ENCODE results near the gene IL6ST. TPM values are rescaled to one million over a fixed set of nuclear protein-coding genes. Genes with fewer than 3 reads are reported as not detected.

Gene IL6ST
- polyA plus RNA-seq, 4 donors = 93.8 to 151 (median 137) TPM

DNA sequence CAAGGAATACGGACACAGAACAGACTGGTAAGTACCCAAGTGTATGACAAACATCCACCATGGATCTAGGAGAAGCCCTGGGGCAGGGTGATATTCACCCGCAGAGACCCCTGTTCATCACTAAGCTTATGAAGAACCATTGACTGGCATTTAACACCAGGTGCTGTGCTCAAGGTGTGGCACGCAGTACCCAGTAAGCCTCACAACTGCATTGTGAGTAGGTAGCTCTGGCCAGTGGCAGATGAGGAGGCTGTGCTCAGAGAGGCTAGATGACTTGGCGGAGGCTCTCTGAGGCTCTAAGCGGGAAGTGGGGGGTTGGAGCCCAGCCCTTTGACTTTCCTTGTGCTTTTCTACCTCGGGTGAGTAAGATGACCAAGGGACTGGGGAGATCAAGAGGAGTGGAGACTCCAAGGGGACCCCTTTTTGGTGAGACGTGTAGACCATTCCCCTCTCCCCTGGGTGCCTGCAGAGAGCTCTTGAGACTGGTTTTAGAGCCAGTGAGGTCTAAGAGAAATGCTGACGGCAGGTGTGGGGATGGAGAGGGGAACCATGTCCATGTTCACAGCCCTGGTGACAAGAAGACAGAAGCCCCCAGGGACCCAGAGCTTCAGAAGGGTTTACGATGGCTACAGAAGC, 70.8 kb downstream of the IL6ST start:
- no peak for DNase-seq (ENCODE audit: low read depth in 4 of 4, low spot score in 3 of 4)

DNA sequence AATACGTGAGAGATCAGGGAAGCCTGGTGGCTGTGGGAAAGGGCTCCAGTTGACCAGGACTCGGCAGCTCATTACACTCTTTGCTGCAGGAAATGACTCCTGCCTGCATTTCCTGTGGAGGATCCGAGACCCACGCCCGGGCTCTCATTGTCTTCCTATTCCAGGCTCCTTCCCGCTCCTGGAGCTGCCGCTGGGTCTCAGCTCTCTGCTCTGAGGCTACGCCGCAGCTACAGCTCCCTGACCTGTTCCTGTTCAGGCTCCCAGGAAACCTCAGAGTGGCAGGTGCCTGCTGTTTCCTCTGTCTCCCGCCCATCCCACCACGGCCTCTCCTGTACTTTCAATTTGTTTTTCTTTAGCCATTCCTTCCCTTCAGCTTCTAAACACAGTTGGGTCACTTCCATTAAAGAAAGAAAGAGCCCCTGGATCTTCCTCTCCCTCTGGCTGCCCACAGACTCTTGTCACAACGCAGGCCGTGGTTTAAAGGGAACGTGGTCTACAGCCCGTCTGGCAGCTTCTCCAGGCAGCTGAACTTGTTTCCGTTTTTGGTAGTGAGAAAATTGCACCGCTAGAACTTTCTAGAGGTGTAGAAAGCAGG, 71.5 kb downstream of the IL6ST start:
- no peak for DNase-seq (ENCODE audit: low read depth in 4 of 4, low spot score in 3 of 4)

DNA sequence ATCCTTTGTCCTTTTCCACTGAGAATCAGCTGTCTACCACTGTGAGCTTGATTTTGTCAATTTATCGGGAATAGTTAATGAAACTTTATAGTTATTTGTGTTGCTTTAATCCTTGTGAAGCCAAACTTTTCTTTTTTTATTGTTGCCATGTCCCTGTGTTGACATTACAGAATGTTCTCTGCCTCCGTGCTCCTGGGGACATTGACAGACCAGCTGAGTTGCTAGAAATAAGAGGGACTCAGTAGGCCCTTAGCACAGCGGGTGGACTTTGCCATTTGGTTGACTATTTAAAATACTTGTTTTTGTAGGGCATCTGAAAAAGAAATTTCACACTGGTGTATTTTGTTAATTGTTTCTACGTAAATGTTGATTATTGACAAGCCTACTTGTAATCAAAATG, 73.1 kb downstream of the IL6ST start:
- no peak for DNase-seq (ENCODE audit: low read depth in 4 of 4, low spot score in 3 of 4)

- DNase-seq (ENCODE audit: low read depth in 4 of 4, low spot score in 3 of 4) = no peak
Measured at GRCh38 chr5:55920784-55921183, 74.0 kb downstream of the IL6ST start.

GRCh38 chr5:55919625-55920024, 75.1 kb downstream of the IL6ST start:
- no peak for DNase-seq (ENCODE audit: low read depth in 4 of 4, low spot score in 3 of 4)

DNA sequence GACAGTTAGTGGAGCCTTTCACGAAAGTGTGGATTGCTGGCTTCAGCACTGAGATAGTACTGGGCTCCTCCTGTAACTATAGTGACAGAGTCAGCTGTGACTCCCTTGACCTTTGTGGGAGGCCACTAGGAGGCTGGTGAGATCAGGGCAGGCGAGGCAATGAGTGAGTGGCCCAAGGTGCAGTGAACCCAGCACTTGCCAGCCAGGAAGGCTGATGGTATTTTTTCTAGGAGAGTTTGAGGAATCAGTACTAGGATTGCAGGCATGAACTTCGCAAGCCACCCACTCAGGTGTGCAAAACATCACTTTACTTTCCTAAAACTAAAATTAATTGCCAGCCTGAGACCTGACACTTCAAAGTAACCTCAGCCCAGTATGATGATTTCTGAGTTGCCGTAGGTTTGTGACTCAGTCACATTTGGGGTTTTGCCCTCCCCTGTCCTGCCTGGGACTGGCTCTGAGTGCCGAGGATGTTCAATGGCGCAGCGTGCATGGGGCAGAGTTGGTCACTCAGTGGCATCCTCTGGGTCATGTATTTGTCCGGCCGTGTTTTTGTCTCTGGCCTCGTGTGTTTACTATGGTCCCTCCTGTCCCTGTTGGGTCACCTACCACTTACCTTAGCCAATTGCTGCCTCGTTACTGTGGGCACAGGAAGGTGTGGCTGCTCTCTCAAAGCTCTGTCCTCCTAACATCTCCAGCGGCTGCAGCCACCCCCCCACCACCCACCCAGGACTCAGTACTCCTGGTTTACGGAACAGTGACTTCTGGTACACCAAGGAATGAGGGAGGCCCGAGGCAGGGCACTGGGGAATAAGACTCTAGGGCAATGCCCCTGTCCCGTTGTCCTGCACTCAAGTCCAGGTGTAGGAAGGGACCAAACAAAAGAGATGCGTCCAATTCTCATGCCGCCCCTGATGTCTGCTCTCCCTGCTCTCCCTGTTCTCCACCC, 76.4 kb downstream of the IL6ST start:
- DNase-seq (ENCODE audit: low read depth in 4 of 4, low spot score in 3 of 4) = no peak

DNA sequence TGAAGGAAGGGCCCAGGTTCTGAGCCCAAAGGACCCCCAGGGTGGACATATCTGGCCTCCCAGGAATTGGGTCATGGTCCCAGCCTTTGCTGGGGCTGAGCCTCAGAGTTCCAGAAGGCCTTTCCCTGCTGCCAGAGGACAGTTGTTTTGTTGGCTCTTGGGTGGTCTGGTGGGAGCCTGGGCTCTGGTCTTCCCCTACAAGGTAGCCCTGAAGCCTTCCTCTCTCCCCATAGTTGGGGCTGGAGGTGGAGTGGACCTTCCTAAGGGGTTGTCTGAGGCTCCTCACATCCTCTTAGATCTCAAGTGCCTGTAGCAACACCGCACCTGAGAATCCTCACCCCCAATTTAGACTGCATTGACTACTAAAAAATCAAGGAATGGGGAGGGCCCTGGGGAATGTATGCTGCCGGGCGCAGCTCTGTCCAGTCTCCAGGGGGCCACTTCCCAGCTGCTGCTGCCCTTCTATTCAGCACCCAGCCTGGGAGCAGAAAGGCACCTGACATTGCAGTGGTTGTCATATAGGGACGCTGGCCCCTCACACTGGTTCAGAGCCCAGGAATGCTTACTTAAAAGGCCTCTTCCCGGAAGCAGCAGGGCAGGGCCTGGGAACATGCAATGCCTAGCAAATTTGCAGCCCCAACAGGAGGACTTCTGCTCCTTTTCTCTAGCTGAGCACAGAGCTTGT, 77.2 kb downstream of the IL6ST start:
- no peak for DNase-seq (ENCODE audit: low read depth in 4 of 4, low spot score in 3 of 4)

- DNase-seq (ENCODE audit: low read depth in 4 of 4, low spot score in 3 of 4) = no peak
Measured at GRCh38 chr5:55916986-55917385, 77.8 kb downstream of the IL6ST start.

DNA sequence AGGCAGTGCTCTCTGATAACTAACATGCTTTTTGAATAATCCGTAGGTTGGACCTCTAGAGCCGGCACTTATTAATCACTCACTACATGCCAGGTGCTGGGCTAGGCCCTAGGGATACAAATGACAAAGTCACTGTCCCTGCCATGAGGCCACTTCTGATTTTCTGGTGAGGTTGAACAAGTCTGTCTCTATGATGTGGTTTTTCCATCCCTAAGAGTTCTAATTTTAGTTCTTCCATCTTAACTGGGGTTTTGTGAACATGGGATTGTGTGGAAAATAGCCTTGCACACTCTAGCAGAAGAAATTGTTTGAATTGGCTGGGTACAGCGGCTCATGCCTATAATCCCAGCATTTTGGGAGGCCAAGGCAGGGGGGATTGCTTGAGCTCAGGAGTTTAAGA, 79.0 kb downstream of the IL6ST start:
- DNase-seq (ENCODE audit: low read depth in 4 of 4, low spot score in 3 of 4) = no peak

- no peak for DNase-seq (ENCODE audit: low read depth in 4 of 4, low spot score in 3 of 4)
Measured at GRCh38 chr5:55914971-55915370, 79.8 kb downstream of the IL6ST start.

DNA sequence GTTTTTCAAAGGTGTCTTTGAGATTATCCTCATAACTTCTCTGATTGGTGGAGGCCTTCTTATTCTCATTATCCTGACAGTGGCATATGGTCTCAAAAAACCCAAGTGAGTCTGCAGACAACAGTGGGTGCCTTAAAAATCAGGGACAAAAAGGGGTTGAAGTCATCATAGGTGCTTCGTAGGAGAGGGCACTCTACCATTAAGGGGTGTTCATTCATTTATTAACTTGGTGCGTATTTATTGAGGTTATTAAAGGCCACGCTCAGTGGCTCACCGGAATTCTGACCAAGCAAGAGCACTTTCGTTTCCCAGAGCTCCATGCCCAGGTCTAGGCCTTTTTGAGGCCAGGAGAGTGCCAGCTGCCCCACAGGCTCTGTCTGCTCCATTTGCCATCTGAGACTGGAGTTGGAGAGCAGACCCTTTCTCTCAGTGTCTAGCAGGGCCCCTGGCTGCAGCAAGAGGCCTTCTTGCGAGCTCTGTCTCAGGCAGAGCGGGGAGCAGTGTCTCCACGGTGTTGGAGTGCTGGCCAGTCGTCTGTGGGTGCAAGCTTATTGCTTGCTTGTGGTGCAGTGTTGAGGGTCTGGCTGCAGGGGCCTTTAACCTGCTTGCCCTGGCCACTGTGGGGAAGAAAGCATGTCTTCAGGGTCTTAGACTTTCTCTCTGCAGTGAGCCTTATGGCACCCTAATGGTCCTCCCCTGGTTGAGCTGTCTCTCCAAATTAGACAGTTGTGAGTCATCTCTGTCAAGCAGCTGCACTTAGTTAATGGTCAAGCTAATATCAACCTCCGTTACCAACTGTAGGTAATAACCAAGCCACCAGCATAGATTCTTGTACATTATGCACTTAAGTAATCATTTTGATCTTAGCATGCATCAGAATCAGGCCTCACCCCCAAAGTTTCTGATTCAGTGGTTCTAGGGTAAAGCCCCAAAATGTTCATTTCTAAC, 81.0 kb downstream of the IL6ST start:
- no peak for DNase-seq (ENCODE audit: low read depth in 4 of 4, low spot score in 3 of 4)

- no peak for DNase-seq (ENCODE audit: low read depth in 4 of 4, low spot score in 3 of 4)
Measured at GRCh38 chr5:55911784-55912653, 82.7 kb downstream of the IL6ST start.

GRCh38 chr5:55908804-55909203, 86.0 kb downstream of the IL6ST start:
- DNase-seq (ENCODE audit: low read depth in 4 of 4, low spot score in 3 of 4) = no peak

GRCh38 chr5:55907927-55908326, 86.8 kb downstream of the IL6ST start:
- no peak for DNase-seq (ENCODE audit: low read depth in 4 of 4, low spot score in 3 of 4)

GRCh38 chr5:55905251-55905650, 89.5 kb downstream of the IL6ST start:
- no peak for DNase-seq (ENCODE audit: low read depth in 4 of 4, low spot score in 3 of 4)

- no peak for DNase-seq (ENCODE audit: low read depth in 4 of 4, low spot score in 3 of 4)
Measured at GRCh38 chr5:55904152-55904551, 90.6 kb downstream of the IL6ST start.

DNA sequence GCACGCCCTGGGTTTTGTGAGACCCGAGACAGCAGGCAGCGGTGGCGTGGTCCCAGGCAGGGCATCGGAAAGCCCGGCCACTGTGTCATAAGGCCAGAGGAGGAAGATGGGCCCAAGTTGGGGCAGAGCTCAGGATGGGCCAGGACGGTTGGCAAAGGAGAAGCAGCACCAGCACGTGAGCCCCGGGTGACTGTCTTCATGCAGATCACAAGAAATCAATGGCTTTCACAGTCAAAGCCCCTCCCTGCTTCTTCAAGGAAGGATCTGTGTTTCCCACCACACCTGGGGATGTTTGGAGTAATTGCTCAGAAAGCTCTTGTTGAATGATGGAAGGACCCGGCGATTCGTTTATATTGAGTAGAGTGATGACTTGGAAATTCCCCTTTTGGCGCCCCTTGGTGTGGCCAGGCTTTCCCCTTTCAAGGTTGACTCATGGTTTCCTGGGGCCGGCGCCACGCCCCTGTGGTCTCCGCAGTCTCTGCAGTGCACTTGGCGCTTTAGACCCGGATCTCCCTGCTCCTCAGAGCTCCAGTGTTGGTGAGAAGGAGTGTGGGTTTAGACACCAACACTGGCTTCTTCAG, 91.6 kb downstream of the IL6ST start:
- no peak for DNase-seq (ENCODE audit: low read depth in 4 of 4, low spot score in 3 of 4)

DNA sequence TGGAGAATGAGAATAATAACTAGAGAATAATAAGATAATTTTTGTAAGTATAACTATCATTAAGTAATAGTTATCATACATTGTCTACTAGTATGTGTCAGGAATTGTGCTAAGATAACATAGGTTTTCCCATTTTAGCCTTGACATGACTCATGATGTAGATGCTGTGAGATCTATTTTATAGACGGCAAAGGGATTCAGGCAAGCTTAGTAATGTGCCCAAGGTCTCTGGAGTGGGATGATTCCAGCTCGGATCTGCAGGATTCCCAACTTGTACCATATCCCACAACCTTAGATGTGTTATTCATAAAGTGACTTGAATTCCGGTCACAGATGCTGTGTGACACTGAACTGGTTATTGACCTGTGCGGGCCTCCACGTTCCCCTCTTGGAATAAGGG, 92.1 kb downstream of the IL6ST start:
- DNase-seq (ENCODE audit: low read depth in 4 of 4, low spot score in 3 of 4) = no peak

GRCh38 chr5:55900776-55901175, 94.0 kb downstream of the IL6ST start:
- no peak for DNase-seq (ENCODE audit: low read depth in 4 of 4, low spot score in 3 of 4)

All from right renal pelvis (tissue), 4 donors.